ENCODE measurements around the gene SLC5A1. TPM values are rescaled to one million over a fixed set of nuclear protein-coding genes. Genes with fewer than 3 reads are reported as not detected.

Gene SLC5A1
- not detected for total RNA-seq (2013)
- polyA plus RNA-seq (not detected), polyA minus RNA-seq (not detected in 2 replicates), total RNA-seq (0 to 1.7 (median 0.14) reads per million in 11 experiments)

GRCh38 chr22:32042924-32043323 is at the start of gene SLC5A1:
SLC5A1 (plus strand) TSS chr22:32043261; CDS start chr22:32043282, 21 bp downstream.
- no peak for TF ChIP-seq CTCF (IDR thresholded peaks at IDR 0.05)
- Mint-ChIP-seq H3K27me3 (ENCODE audit: low read depth in 3 of 3) (peaks cover 36 to 61% (median 43%) of the 10 kb centered on the region in 3 donors), H3K36me3 (no peaks in the 10 kb centered on the region), H3K4me3 (peak within 1 kb of the TSS in 1 of 2 donors; percentile 32), H3K9me3 (no peaks in the 10 kb centered on the region), H3K27ac (peak within 1 kb of the TSS in 2 of 7 donors; percentile 42 to 65), H3K4me1 (no peaks in the 10 kb centered on the region)
- 43% methylated on average over 21 of the region's 21 CpGs for WGBS (ENCODE audit: insufficient coverage)
- no peak for DNase-seq
- H3K27me3 ChIP-seq (ENCODE audit: control insufficient read depth in 2 of 2, insufficient read depth in 2 of 2, low read length in 2 of 2) = peaks cover 25 to 38% of the 10 kb centered on the region in 2 donors
- H3K9me3 ChIP-seq (replicated peaks in 1 of 2; ENCODE audit: control insufficient read depth in 1 of 2, insufficient read depth in 1 of 2, low read length in 2 of 2) = peaks cover 0 to 6% of the 10 kb centered on the region in 2 donors
- no peaks in the 10 kb centered on the region for H4K20me1 ChIP-seq (ENCODE audit: insufficient read depth, low read length)
- H3K27ac ChIP-seq (ENCODE audit: low read depth in 1 of 2, low read length in 2 of 2) = no peak within 1 kb of the TSS
- H3K4me1 ChIP-seq (ENCODE audit: control insufficient read depth in 1 of 2, insufficient read depth in 2 of 2, low read length in 2 of 2) = no peaks in the 10 kb centered on the region
- no peaks in the 10 kb centered on the region for H3K79me2 ChIP-seq (ENCODE audit: insufficient read depth, low read length)
- H3K4me3 ChIP-seq (replicated peaks in 1 of 3; ENCODE audit: low read depth in 2 of 3, low read length in 3 of 3) = no peak within 1 kb of the TSS
- no peak within 1 kb of the TSS for H3K9ac ChIP-seq (ENCODE audit: insufficient read depth, low read length, poor library complexity, severe bottlenecking)
- H3K36me3 ChIP-seq (replicated peaks in 1 of 2; ENCODE audit: control insufficient read depth in 1 of 2, insufficient read depth in 2 of 2, low read length in 2 of 2) = no peaks in the 10 kb centered on the region
- no peak within 1 kb of the TSS for H2AFZ ChIP-seq (ENCODE audit: insufficient read depth, low read depth, low read length, poor library complexity, severe bottlenecking)
- intact Hi-C loops (cut with micrococcal nuclease) = no loop called here
- H3K4me2 ChIP-seq (replicated peaks; ENCODE audit: extremely low read depth, low read length, poor library complexity, severe bottlenecking) = no peak within 1 kb of the TSS

GRCh38 chr22:31995046-31995445 is 48.0 kb upstream of the SLC5A1 start:
- no peaks in the 10 kb centered on the region for H4K20me1 ChIP-seq (ENCODE audit: insufficient read depth, low read length)
- no peak overlapping the region for H3K4me2 ChIP-seq (replicated peaks; ENCODE audit: extremely low read depth, low read length, poor library complexity, severe bottlenecking)
- H2AFZ ChIP-seq (ENCODE audit: insufficient read depth, low read depth, low read length, poor library complexity, severe bottlenecking) = no peak overlapping the region
- H3K9me3 ChIP-seq (replicated peaks in 1 of 2; ENCODE audit: control insufficient read depth in 1 of 2, insufficient read depth in 1 of 2, low read length in 2 of 2) = no peaks in the 10 kb centered on the region
- intact Hi-C loops (cut with micrococcal nuclease) = no loop called here
- WGBS (ENCODE audit: insufficient coverage) = no CpG with 5 or more reads among the region's 3 CpGs
- no peak for TF ChIP-seq CTCF (IDR thresholded peaks at IDR 0.05)
- H3K4me3 Mint-ChIP-seq = no peak overlapping the region
- H3K27me3 ChIP-seq (ENCODE audit: control insufficient read depth in 2 of 2, insufficient read depth in 2 of 2, low read length in 2 of 2) = no peaks in the 10 kb centered on the region
- H3K79me2 ChIP-seq (ENCODE audit: insufficient read depth, low read length) = no peaks in the 10 kb centered on the region
- no peak overlapping the region for H3K27ac ChIP-seq (ENCODE audit: low read depth in 1 of 2, low read length in 2 of 2)
- no peaks in the 10 kb centered on the region for H3K36me3 Mint-ChIP-seq
- peaks cover 2 to 9% (median 6%) of the 10 kb centered on the region in 3 donors for H3K27me3 Mint-ChIP-seq (ENCODE audit: low read depth in 3 of 3)
- no peak overlapping the region for H3K27ac Mint-ChIP-seq
- H3K36me3 ChIP-seq (replicated peaks in 1 of 2; ENCODE audit: control insufficient read depth in 1 of 2, insufficient read depth in 2 of 2, low read length in 2 of 2) = no peaks in the 10 kb centered on the region
- no peak for DNase-seq
- no peak overlapping the region for H3K9ac ChIP-seq (ENCODE audit: insufficient read depth, low read length, poor library complexity, severe bottlenecking)
- no peak overlapping the region for H3K4me3 ChIP-seq (replicated peaks in 1 of 3; ENCODE audit: low read depth in 2 of 3, low read length in 3 of 3)
- H3K4me1 Mint-ChIP-seq = no peaks in the 10 kb centered on the region
- H3K4me1 ChIP-seq (ENCODE audit: control insufficient read depth in 1 of 2, insufficient read depth in 2 of 2, low read length in 2 of 2) = no peaks in the 10 kb centered on the region
- H3K9me3 Mint-ChIP-seq = no peaks in the 10 kb centered on the region

Measured in CD14-positive monocyte (primary cell).